SU-DHL-6 (cell line): Measurements from ENCODE around the gene SIL1.

Experiments used
- EZH2phosphoT487 ChIP-seq: fragments of 200-600 bp; sonication (generic), shearing (Covaris generic); conservative IDR thresholded peaks from 2 replicates; pipeline ENCODE4 v1.6.1; 2018; ENCODE audit warnings: mild to moderate bottlenecking, antibody characterized with exemption, low read length, moderate library complexity, mixed read lengths
- TF ChIP-seq, protein P1 (sequence below): fragments of 200-600 bp; sonication (generic); IDR thresholded peaks from one replicate; pipeline ENCODE4 v1.5.1; 2017; ENCODE audit warnings: antibody characterized with exemption, mild to moderate bottlenecking, low read length, moderate library complexity; ENCODE audit not compliant: insufficient read depth, poor library complexity, severe bottlenecking

DNA sequence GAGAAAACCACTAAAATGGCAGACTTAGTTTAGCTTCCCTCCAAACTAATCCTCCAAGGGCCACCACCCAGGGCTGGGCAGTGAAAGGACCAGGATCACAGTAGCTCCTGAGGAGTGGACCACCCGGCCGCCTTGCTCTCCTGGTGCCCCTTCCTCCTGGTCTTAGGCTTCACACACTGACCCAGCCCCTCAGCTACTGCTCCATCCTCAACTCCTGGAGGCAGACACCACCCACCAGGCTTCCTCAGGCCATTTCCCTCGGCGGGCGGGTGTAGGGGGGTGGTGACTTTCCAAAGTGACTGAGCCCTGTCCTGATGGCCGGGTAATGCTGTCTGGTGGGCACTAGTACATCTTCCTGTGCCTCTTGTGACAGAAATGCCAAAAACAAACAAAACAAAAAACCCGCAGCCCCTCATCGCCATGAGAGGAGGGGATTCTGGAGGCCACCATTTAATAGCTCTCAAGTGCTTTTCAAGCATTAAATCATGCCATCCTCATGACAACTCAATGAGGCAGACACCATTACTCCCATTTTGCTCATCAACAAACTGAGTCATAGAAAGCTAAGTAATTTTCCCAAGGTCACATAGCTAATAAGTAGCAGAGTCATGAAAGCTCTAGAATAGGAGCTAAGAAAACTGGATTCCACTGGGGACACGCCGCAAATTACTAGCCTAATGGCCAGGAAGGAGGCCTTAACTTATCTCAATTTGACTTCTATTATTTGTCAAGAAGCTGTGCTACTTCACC, 231.8 kb downstream of the SIL1 start:
- TF ChIP-seq, protein P1, sequence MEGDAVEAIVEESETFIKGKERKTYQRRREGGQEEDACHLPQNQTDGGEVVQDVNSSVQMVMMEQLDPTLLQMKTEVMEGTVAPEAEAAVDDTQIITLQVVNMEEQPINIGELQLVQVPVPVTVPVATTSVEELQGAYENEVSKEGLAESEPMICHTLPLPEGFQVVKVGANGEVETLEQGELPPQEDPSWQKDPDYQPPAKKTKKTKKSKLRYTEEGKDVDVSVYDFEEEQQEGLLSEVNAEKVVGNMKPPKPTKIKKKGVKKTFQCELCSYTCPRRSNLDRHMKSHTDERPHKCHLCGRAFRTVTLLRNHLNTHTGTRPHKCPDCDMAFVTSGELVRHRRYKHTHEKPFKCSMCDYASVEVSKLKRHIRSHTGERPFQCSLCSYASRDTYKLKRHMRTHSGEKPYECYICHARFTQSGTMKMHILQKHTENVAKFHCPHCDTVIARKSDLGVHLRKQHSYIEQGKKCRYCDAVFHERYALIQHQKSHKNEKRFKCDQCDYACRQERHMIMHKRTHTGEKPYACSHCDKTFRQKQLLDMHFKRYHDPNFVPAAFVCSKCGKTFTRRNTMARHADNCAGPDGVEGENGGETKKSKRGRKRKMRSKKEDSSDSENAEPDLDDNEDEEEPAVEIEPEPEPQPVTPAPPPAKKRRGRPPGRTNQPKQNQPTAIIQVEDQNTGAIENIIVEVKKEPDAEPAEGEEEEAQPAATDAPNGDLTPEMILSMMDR, result no peak
- TF ChIP-seq EZH2phosphoT487, result no peak
